Measurements from ENCODE around the gene ZNF326. TPM values are rescaled to one million over a fixed set of nuclear protein-coding genes. Genes with fewer than 3 reads are reported as not detected.

The ZNF326 gene
- total and polyA plus RNA-seq, 10 of the 15 experiments (the other 5 are each of a cell fraction or from before 2014, with no cell fraction given) = 7.1 to 29.4 (median 21.9) TPM

GRCh38 chr1:89951766-89952604 lies 42.9 kb upstream of the ZNF326 start (continued):
- TF ChIP-seq SMARCA5 (IDR thresholded peaks at IDR 0.05) = no peak
- no peak for TF ChIP-seq TARDBP (IDR thresholded peaks at IDR 0.05; ENCODE audit: borderline replicate concordance)
- no peak for TF ChIP-seq HDAC2 (IDR thresholded peaks at IDR 0.05)

- H3K27me3 ChIP-seq (replicated peaks in 1 of 2; ENCODE audit: control insufficient read depth in 2 of 2, insufficient read depth in 2 of 2, low read length in 1 of 2) = no peaks in the 10 kb centered on the region
- DNase-seq (ENCODE audit: low read depth, low spot score) (no peak), FAIRE-seq (no peak), ATAC-seq (peak; percentile 21)
- intact Hi-C loops (cut with micrococcal nuclease; ENCODE audit: unreplicated experiment) = loop anchor here (1.0 to 5.0 kb wide), 2 partner anchors 110 to 148 kb away; no protein-coding TSS in a partner anchor
- H4K20me1 ChIP-seq (ENCODE audit: control insufficient read depth, insufficient read depth) = no peaks in the 10 kb centered on the region
- H3K9ac ChIP-seq (ENCODE audit: control insufficient read depth, insufficient read depth, low read length) = no peak overlapping the region
- no peak overlapping the region for H3K4me3 ChIP-seq
- no peak overlapping the region for H3K27ac ChIP-seq (ENCODE audit: control insufficient read depth, insufficient read depth)
- ChIA-PET POLR2A (interaction anchor here (0.7 to 1.1 kb wide), 2 partner anchors 9 to 16 kb away, joined by 4 to 5 read pairs; no protein-coding TSS in a partner anchor), SMC1A (ENCODE audit: uncharacterized antibody, unreplicated experiment) (interaction anchor here (1.1 to 2.1 kb wide), 3 partner anchors 15 to 158 kb away, joined by 3 to 6 read pairs (median 4); no protein-coding TSS in a partner anchor), RAD21 (ENCODE audit: unreplicated experiment) (interaction anchor here (1.1 to 1.3 kb wide), 3 partner anchors 148 to 172 kb away, joined by 3 to 4 read pairs (median 4); no protein-coding TSS in a partner anchor), CTCF (interaction anchor here (0.6 to 2.2 kb wide), 9 partner anchors 10 to 468 kb away, joined by 3 to 5 read pairs (median 3); no protein-coding TSS in a partner anchor)
- H2AFZ ChIP-seq (ENCODE audit: control insufficient read depth, low read depth, low read length) = peak overlapping the region; percentile 66
- no TSS peak for BruUV-seq (replicated peaks)
- H3K36me3 ChIP-seq (ENCODE audit: control insufficient read depth in 2 of 2, insufficient read depth in 2 of 2, low read length in 1 of 2) = no peaks in the 10 kb centered on the region
- H3K4me2 ChIP-seq (ENCODE audit: control insufficient read depth, insufficient read depth) = no peak overlapping the region
- 100% methylated on average over 2 of the region's 2 CpGs for WGBS (ENCODE audit: insufficient coverage, insufficient replicate concordance, low lambda C conversion rate, missing lambda C conversion rate)
- no peak for TF ChIP-seq RFX5 (IDR thresholded peaks at IDR 0.05; ENCODE audit: low read depth, low read length)
- no peaks in the 10 kb centered on the region for H3K9me3 ChIP-seq (replicated peaks; ENCODE audit: control insufficient read depth, insufficient read depth, low read length)
- H3K79me2 ChIP-seq (ENCODE audit: control insufficient read depth, insufficient read depth, low read length) = no peaks in the 10 kb centered on the region
- in situ Hi-C loops (cut with MboI) = no loop called here
- peaks cover 19% of the 10 kb centered on the region for H3K4me1 ChIP-seq (ENCODE audit: control insufficient read depth, insufficient read depth, low read length)
Measured at GRCh38 chr1:89952605-89953130, 42.2 kb upstream of the ZNF326 start.
